Uterus (tissue), 2 donors: Measurements from ENCODE around the gene BACH2.

Experiments
- POLR2A ChIP-seq, 2 donors: fragments of 450-650 bp; IDR thresholded peaks; one replicate each; pipeline ENCODE4 v1.6.1; 2016; ENCODE audit warnings: antibody characterized with exemption in 2 of 2, mild to moderate bottlenecking in 1 of 2, moderate library complexity in 1 of 2
- TF ChIP-seq, protein P1 (sequence below), 4 experiments: fragments of 200-600 bp in 2 of 4; fragments of 450-650 bp in 2 of 4; sonication (generic) in 2 of 4; IDR thresholded peaks; one replicate each; pipeline ENCODE4 v1.5.1; 2016 to 2019; ENCODE audit warnings: antibody characterized with exemption in 4 of 4, mild to moderate bottlenecking in 2 of 4, moderate library complexity in 1 of 4

- TF ChIP-seq, protein P1, sequence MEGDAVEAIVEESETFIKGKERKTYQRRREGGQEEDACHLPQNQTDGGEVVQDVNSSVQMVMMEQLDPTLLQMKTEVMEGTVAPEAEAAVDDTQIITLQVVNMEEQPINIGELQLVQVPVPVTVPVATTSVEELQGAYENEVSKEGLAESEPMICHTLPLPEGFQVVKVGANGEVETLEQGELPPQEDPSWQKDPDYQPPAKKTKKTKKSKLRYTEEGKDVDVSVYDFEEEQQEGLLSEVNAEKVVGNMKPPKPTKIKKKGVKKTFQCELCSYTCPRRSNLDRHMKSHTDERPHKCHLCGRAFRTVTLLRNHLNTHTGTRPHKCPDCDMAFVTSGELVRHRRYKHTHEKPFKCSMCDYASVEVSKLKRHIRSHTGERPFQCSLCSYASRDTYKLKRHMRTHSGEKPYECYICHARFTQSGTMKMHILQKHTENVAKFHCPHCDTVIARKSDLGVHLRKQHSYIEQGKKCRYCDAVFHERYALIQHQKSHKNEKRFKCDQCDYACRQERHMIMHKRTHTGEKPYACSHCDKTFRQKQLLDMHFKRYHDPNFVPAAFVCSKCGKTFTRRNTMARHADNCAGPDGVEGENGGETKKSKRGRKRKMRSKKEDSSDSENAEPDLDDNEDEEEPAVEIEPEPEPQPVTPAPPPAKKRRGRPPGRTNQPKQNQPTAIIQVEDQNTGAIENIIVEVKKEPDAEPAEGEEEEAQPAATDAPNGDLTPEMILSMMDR (IDR thresholded peaks at IDR 0.05) = no peak
- TF ChIP-seq POLR2A (IDR thresholded peaks at IDR 0.05) = no peak
These were observed 29.9 kb upstream of the BACH2 start for GRCh38 chr6:90326404-90327057.
